Gastroesophageal sphincter (tissue), 3 donors: Measurements from ENCODE around the gene PNMA6E.

Experiments
- EP300 ChIP-seq: sonication (generic); formaldehyde crosslinking; IDR thresholded peaks from one replicate; pipeline ENCODE4 v1.6.1; 2017; ENCODE audit warnings: antibody characterized with exemption, mild to moderate bottlenecking
- TF ChIP-seq, protein P1 (sequence below), 4 experiments: fragments of 200-600 bp in 2 of 4; fragments of 450-650 bp in 2 of 4; sonication (generic) in 1 of 4; IDR thresholded peaks; one replicate each; pipeline ENCODE4 v1.5.1; 2017 to 2019; ENCODE audit warnings: antibody characterized with exemption in 4 of 4, mild to moderate bottlenecking in 2 of 4, moderate library complexity in 2 of 4

DNA sequence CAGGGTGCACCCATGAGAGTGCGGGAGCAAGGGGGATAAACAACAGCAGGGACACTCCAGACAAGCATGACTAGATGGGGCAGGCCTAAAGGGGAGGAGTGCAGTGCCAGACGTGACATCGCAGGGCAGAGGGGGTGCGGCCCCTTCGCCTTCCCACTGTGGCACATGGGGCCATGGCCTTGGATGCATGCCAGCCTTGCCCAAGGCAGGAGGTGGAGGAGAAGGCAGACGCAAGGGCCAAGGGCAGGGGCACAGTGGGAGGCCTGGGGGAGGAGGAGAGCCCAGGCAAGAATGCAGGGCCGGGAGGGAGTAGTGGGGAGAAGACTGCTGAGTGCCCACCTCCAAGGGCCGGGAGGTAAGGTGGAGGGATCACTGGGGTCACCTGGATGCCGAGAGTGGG is 21.6 kb downstream of the PNMA6E start:
- TF ChIP-seq, protein P1, sequence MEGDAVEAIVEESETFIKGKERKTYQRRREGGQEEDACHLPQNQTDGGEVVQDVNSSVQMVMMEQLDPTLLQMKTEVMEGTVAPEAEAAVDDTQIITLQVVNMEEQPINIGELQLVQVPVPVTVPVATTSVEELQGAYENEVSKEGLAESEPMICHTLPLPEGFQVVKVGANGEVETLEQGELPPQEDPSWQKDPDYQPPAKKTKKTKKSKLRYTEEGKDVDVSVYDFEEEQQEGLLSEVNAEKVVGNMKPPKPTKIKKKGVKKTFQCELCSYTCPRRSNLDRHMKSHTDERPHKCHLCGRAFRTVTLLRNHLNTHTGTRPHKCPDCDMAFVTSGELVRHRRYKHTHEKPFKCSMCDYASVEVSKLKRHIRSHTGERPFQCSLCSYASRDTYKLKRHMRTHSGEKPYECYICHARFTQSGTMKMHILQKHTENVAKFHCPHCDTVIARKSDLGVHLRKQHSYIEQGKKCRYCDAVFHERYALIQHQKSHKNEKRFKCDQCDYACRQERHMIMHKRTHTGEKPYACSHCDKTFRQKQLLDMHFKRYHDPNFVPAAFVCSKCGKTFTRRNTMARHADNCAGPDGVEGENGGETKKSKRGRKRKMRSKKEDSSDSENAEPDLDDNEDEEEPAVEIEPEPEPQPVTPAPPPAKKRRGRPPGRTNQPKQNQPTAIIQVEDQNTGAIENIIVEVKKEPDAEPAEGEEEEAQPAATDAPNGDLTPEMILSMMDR (IDR thresholded peaks at IDR 0.05), result no peak
- TF ChIP-seq EP300, result no peak
